Smooth muscle cell of the umbilical artery (primary cell): Measurements from ENCODE around the gene DYRK1A. TPM values are rescaled to one million over a fixed set of nuclear protein-coding genes. Genes with fewer than 3 reads are reported as not detected.

ENCODE experiments used
- total RNA-seq: library from RNA; depleted of rRNA; stranded (reverse); fragments of >200 nt; gene quantifications from 2 replicates; pipeline ENCODE4 v1.2.3, GENCODE V29; 2014

Gene DYRK1A
- total RNA-seq = 44.8 and 53.5 TPM in 2 replicates

DNA sequence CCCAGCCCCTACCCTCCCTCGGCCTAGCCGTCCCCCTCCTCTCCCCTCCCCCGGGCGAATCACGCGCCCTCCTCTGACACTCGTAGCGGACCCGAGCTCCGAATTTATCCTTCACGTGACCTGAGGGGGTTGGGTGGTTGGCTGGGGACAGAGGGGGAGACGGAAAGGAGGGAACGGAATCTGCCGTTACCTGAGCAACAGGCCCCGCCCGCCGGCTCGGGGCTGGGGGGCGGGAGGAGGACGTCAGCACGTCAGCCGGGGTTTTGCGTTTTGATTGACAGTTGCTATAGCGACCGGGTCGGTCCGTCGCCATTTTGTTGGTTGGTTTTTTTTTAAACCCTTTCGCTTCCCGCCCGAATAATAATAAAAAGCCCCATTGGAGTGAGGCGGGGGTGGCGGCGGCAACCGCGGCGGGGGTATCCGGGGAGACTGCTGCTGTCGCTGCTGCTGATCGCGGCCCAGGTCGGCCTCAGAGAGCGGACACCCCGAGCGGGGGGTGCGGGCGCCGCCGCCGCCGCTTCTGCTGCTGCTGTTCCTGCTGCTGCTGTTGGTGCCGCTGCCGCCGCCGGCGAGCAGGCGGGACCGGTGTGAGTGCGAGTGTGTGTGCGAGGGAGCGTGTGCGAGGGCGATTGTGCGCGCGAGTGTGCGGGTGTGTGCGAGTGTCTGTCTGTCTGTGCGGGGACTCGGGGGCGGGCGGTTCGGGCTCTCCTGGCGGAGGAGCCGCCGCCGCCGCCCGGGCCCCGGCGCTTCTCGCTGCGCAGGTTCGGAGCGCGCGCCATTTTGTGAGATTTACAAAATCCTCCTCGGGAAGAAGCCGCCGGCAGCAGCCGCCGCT is at the start of gene DYRK1A:
Gene DYRK1A, plus strand, starts transcription at position 292 of the 835 bp plus-strand sequence. CDS start 53,602 bp downstream, outside the sequence.

Other genes with a start within 250 kb of the DYRK1A start
- gene VPS26C, start 99.4 kb upstream of the DYRK1A start, total RNA-seq = 61.2 and 69.6 TPM in 2 replicates